Panc1 (cell line): ENCODE data around the gene CFAP97D2. TPM values are rescaled to one million over a fixed set of nuclear protein-coding genes. Genes with fewer than 3 reads are reported as not detected.

Experiments used
- ATAC-seq: fragments of 200-7000 bp; cut with Tn5 transposase; 2 replicates; pipeline ENCODE4 v1.9.1; 2020; ENCODE audit warnings: mild to moderate bottlenecking, moderate library complexity
- BruUV-seq: library from RNA; stranded (reverse); fragments of 400-500 nt; replicated peaks from 2 replicates; lab custom pipeline; 2021; lab: Mats Ljungman, UMichigan
- CTCF ChIA-PET: fragments of 300-600 bp; sonication (Branson Sonifier 250); formaldehyde crosslinking; loops from one replicate; lab custom pipeline; 2022; ENCODE audit warnings: antibody characterized with exemption; lab: Charles Lee
- POLR2A ChIA-PET: fragments of 300-600 bp; sonication (Branson Sonifier 250); formaldehyde crosslinking; loops from one replicate; lab custom pipeline; 2022; ENCODE audit warnings: antibody characterized with exemption; lab: Charles Lee
- DNase-seq: peaks from one replicate; pipeline ENCODE4 v3.0.0-alpha.2; 2010; ENCODE audit warnings: low read depth, low spot score
- H3K27ac ChIP-seq: 2 replicates; pipeline ENCODE4 v1.5.1; 2011; ENCODE audit warnings: mild to moderate bottlenecking, low read length, inconsistent platforms
- H3K27me3 ChIP-seq: fragments of 200-500 bp; sonication (Bioruptor generic); 2 replicates; pipeline ENCODE4 v1.6.0; 2014; ENCODE audit warnings: low read length, inconsistent platforms; ENCODE audit not compliant: control insufficient read depth, insufficient read depth
- H3K36me3 ChIP-seq: fragments of 200-500 bp; sonication (Bioruptor generic); 2 replicates; pipeline ENCODE4 v1.5.1; 2014; ENCODE audit warnings: inconsistent platforms, mild to moderate bottlenecking, low read length, moderate library complexity; ENCODE audit not compliant: control insufficient read depth, insufficient read depth
- H3K4me1 ChIP-seq: 2 replicates; pipeline ENCODE4 v1.5.1; 2011; ENCODE audit warnings: inconsistent platforms, mild to moderate bottlenecking, low read length, moderate library complexity; ENCODE audit not compliant: control insufficient read depth, insufficient read depth
- H3K4me3 ChIP-seq, 2 experiments: 2 replicates each; pipeline ENCODE4 v1.5.1; 2011 to 2012; ENCODE audit warnings: low read depth in 2 of 2, low read length in 2 of 2, mild to moderate bottlenecking in 2 of 2, inconsistent platforms in 1 of 2, moderate library complexity in 1 of 2
- H3K9me3 ChIP-seq: fragments of 200-500 bp; sonication (Bioruptor generic); 2 replicates; pipeline ENCODE4 v1.5.1; 2014; ENCODE audit warnings: low read depth, mild to moderate bottlenecking, inconsistent platforms, low read length, moderate library complexity; ENCODE audit not compliant: control insufficient read depth, insufficient read depth
- POLR2AphosphoS5 ChIP-seq: IDR thresholded peaks from 2 replicates; pipeline ENCODE4 v1.6.1; 2012; ENCODE audit warnings: mild to moderate bottlenecking, low read depth, low read length, moderate library complexity
- REST ChIP-seq, 2 experiments: IDR thresholded peaks; 2 replicates each; pipeline ENCODE4 v1.6.1; 2011 to 2012; ENCODE audit warnings: low read depth in 2 of 2, control low read depth in 1 of 2, low read length in 1 of 2, mild to moderate bottlenecking in 1 of 2, moderate library complexity in 1 of 2; ENCODE audit not compliant: insufficient read depth in 1 of 2
- SIN3A ChIP-seq: IDR thresholded peaks from 2 replicates; pipeline ENCODE4 v1.6.1; 2012; ENCODE audit warnings: low read depth, mild to moderate bottlenecking, low read length, moderate library complexity, borderline replicate concordance; ENCODE audit not compliant: insufficient read depth
- TCF7L2 ChIP-seq: IDR thresholded peaks from 2 replicates; pipeline ENCODE4 v1.6.1; 2011; ENCODE audit warnings: mild to moderate bottlenecking, low read depth, low read length, inconsistent platforms
- in situ Hi-C: cut with HindIII; loops from 2 replicates; pipeline ENCODE4 v1.10.0; 2016; ENCODE audit warnings: low sequenced_read_pairs, low pct_unique_long_range_greater_than_20kb
- intact Hi-C: fragments of 100-400 bp; cut with micrococcal nuclease; formaldehyde crosslinking; loops from one replicate; pipeline ENCODE4 v1.10.0; 2022; ENCODE audit not compliant: unreplicated experiment
- total RNA-seq: library from RNA; stranded (reverse); gene quantifications from one replicate; pipeline ENCODE4 v1.2.1, GENCODE V29; 2021; ENCODE audit not compliant: unreplicated experiment
- TF ChIP-seq, protein P1 (sequence below): fragments of 450-650 bp; IDR thresholded peaks from 2 replicates; pipeline ENCODE4 v1.5.1; 2017; ENCODE audit warnings: mild to moderate bottlenecking

Gene CFAP97D2
- total RNA-seq, 1 experiment from 2014 or later: not detected

DNA sequence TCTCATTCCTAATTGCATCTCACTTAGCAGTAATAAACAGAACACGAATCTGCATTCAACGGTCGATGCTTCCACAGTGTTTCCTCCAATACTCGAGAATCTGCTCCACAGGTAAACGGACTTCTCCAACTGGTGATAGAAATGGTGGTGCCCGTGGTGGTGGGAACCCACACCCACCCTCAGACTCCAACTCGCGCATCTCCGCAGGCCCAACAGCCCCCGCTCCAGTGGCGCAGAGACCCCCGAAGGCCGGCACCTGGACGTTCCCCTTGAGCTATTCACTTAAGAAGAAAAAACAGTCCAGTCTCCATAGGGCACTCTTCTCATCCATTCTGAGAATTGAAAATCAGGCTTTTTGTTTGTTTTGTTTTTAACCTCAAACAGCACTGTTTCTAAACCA lies 32.9 kb upstream of the CFAP97D2 start:
- in situ Hi-C loops: no loop called here
- ChIA-PET CTCF (interaction anchor here (0.6 kb wide), 1 partner anchor 80 kb away, joined by 3 read pairs; no protein-coding TSS in a partner anchor), POLR2A (no interaction called here)
- Histone ChIP-seq H3K27me3 (no peaks in the 10 kb centered on the region), H3K36me3 (no peaks in the 10 kb centered on the region), H3K9me3 (no peaks in the 10 kb centered on the region), H3K4me3 (no peak overlapping the region), H3K27ac (no peak overlapping the region), H3K4me1 (no peaks in the 10 kb centered on the region)
- no TSS peak for BruUV-seq
- intact Hi-C loops: no loop called here
- ATAC-seq: no peak
- no peak for DNase-seq
- no peak for TF ChIP-seq SIN3A
- TF ChIP-seq, protein P1, sequence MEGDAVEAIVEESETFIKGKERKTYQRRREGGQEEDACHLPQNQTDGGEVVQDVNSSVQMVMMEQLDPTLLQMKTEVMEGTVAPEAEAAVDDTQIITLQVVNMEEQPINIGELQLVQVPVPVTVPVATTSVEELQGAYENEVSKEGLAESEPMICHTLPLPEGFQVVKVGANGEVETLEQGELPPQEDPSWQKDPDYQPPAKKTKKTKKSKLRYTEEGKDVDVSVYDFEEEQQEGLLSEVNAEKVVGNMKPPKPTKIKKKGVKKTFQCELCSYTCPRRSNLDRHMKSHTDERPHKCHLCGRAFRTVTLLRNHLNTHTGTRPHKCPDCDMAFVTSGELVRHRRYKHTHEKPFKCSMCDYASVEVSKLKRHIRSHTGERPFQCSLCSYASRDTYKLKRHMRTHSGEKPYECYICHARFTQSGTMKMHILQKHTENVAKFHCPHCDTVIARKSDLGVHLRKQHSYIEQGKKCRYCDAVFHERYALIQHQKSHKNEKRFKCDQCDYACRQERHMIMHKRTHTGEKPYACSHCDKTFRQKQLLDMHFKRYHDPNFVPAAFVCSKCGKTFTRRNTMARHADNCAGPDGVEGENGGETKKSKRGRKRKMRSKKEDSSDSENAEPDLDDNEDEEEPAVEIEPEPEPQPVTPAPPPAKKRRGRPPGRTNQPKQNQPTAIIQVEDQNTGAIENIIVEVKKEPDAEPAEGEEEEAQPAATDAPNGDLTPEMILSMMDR: no peak
- TF ChIP-seq POLR2AphosphoS5: no peak

DNA sequence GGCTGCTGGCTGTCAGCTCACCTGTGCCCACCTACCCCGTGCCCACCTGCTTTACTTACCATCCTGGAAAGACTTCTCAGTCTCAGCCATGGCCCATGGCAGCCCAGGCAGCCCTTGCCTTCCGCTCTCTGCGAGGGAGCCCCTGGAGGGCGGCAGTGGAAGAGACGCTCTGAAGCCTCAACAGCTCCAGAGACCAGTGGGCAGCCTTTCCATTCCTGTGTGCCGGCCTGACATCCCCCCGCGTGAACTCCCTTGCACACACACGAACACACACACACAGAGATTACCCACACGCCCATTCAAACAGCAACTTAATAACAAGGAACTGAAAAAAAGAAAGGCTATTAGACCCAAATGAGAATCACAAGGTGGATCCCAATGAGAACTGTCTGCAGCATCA lies 32.4 kb upstream of the CFAP97D2 start:
- DNase-seq (no peak), ATAC-seq (peak; percentile 75)
- CTCF ChIA-PET: interaction anchor here (0.6 kb wide), 1 partner anchor 80 kb away, joined by 3 read pairs; no protein-coding TSS in a partner anchor

More for the DNA sequence above, 32.4 kb upstream of the CFAP97D2 start:
- no TSS peak for BruUV-seq
- Histone ChIP-seq H3K4me3 (no peak overlapping the region), H3K36me3 (no peaks in the 10 kb centered on the region), H3K27ac (no peak overlapping the region), H3K4me1 (peaks cover 2% of the 10 kb centered on the region; the same call in 1 of the 2 replicates), H3K9me3 (no peaks in the 10 kb centered on the region), H3K27me3 (no peaks in the 10 kb centered on the region)
- intact Hi-C loops (no loop called here), in situ Hi-C loops (no loop called here)
- POLR2A ChIA-PET: no interaction called here
- no peak for TF ChIP-seq POLR2AphosphoS5
- TF ChIP-seq, protein P1: peak; percentile 45
- no peak for TF ChIP-seq SIN3A
- TF ChIP-seq REST (IDR thresholded peaks at IDR 0.05; ENCODE audit: insufficient read depth in 1 of 2, low read depth in 2 of 2, low read length in 1 of 2): no peak
- TF ChIP-seq TCF7L2: no peak
